Activated CD8-positive, alpha-beta memory T cell treated with anti-CD3 and anti-CD28 coated beads, Interleukin-2, amount 50 U/mL, for 48 hours (primary cell): ENCODE results near the gene PLA2G4E.

Source experiments
- DNase-seq: peaks from one replicate; pipeline ENCODE4 v3.0.0-alpha.2; 2020

Gene PLA2G4E

GRCh38 chr15:41990243-41990605 is 30.6 kb downstream of the PLA2G4E start:
- no peak for DNase-seq

- peak; percentile 98 for DNase-seq
These were observed 31.1 kb downstream of the PLA2G4E start for GRCh38 chr15:41989573-41990242.

- DNase-seq = no peak
These were observed 31.8 kb downstream of the PLA2G4E start for GRCh38 chr15:41988896-41989572.

GRCh38 chr15:41987925-41988275 is 32.9 kb downstream of the PLA2G4E start:
- DNase-seq = no peak

- peak; percentile 38 for DNase-seq
These were observed 33.5 kb downstream of the PLA2G4E start for GRCh38 chr15:41987246-41987924.

GRCh38 chr15:41985236-41986160 is 35.3 kb downstream of the PLA2G4E start:
- DNase-seq = peak; percentile 34

GRCh38 chr15:41984622-41985021 is 36.2 kb downstream of the PLA2G4E start:
- peak; percentile 44 for DNase-seq

GRCh38 chr15:41983621-41984571 is 36.9 kb downstream of the PLA2G4E start:
- peak; percentile 39 for DNase-seq

GRCh38 chr15:41983221-41983620 is 37.6 kb downstream of the PLA2G4E start:
- peak; percentile 40 for DNase-seq

- DNase-seq = peak; percentile 39
These were observed 38.5 kb downstream of the PLA2G4E start for GRCh38 chr15:41982133-41982930.

GRCh38 chr15:41981371-41982132 is 39.3 kb downstream of the PLA2G4E start:
- DNase-seq = peak; percentile 13

- peak; percentile 35 for DNase-seq
These were observed 40.1 kb downstream of the PLA2G4E start for GRCh38 chr15:41980654-41981323.

- peak; percentile 28 for DNase-seq
These were observed 41.2 kb downstream of the PLA2G4E start for GRCh38 chr15:41979493-41980266.

GRCh38 chr15:41978534-41978933 is 42.3 kb downstream of the PLA2G4E start:
- DNase-seq = peak; percentile 33

GRCh38 chr15:41977757-41978383 is 43.0 kb downstream of the PLA2G4E start:
- peak; percentile 22 for DNase-seq

GRCh38 chr15:41975669-41976068 is 45.2 kb downstream of the PLA2G4E start:
- DNase-seq = no peak

- no peak for DNase-seq
These were observed 46.8 kb downstream of the PLA2G4E start for GRCh38 chr15:41974041-41974440.
